CD4-positive, CD25-positive, alpha-beta regulatory T cell (primary cell): ENCODE measurements around the gene CYRIA. TPM values are rescaled to one million over a fixed set of nuclear protein-coding genes. Genes with fewer than 3 reads are reported as not detected.

ENCODE experiments used
- ATAC-seq, 2 donors: fragments of 150-1000 bp; cut with Tn5 transposase; one replicate each; pipeline ENCODE4 v1.10.0; 2021; ENCODE audit warnings: low read depth in 2 of 2, moderate number of reproducible peaks in 2 of 2, moderate library complexity in 1 of 2
- DNase-seq, 3 donors: peaks; one replicate each; pipeline versions ENCODE4 v3.0.0 to v3.0.0-alpha.2; 2012 to 2022; ENCODE audit warnings: mixed read lengths in 1 of 3
- H3K27ac ChIP-seq: one replicate; pipeline ENCODE4 v1.7.0; 2013; ENCODE audit warnings: mild to moderate bottlenecking, low read length; ENCODE audit not compliant: insufficient read depth, poor library complexity, severe bottlenecking
- H3K27me3 ChIP-seq: one replicate; pipeline ENCODE4 v1.7.0; 2013; ENCODE audit warnings: low read length; ENCODE audit not compliant: control insufficient read depth, insufficient read depth
- H3K36me3 ChIP-seq: one replicate; pipeline ENCODE4 v1.7.0; 2013; ENCODE audit warnings: mild to moderate bottlenecking, low read length, moderate library complexity; ENCODE audit not compliant: control insufficient read depth, insufficient read depth
- H3K4me1 ChIP-seq: 2 replicates; pipeline ENCODE4 v1.7.0; 2013; ENCODE audit warnings: mild to moderate bottlenecking, low read length; ENCODE audit not compliant: insufficient read depth, control insufficient read depth, poor library complexity, severe bottlenecking
- H3K4me3 ChIP-seq: one replicate; pipeline ENCODE4 v1.7.0; 2013; ENCODE audit warnings: low read depth, mild to moderate bottlenecking, low read length, moderate library complexity
- H3K9me3 ChIP-seq, 2 experiments: 1 replicate in 1 of 2; 2 replicates in 1 of 2; pipeline ENCODE4 v1.7.0; 2013; ENCODE audit warnings: low read length in 2 of 2, mild to moderate bottlenecking in 1 of 2, moderate library complexity in 1 of 2; ENCODE audit not compliant: control insufficient read depth in 2 of 2
- H3K27ac Mint-ChIP-seq, 3 donors: one replicate each; pipeline ENCODE4 v1.8.0; 2020 to 2022; ENCODE audit warnings: mild to moderate bottlenecking in 3 of 3, mixed read lengths in 3 of 3, moderate library complexity in 2 of 3
- H3K27me3 Mint-ChIP-seq: one replicate; pipeline ENCODE4 v1.8.0; 2022; ENCODE audit warnings: mild to moderate bottlenecking, mixed read lengths
- H3K36me3 Mint-ChIP-seq: one replicate; pipeline ENCODE4 v1.8.0; 2020; ENCODE audit warnings: mixed read lengths
- H3K4me1 Mint-ChIP-seq, 4 donors: one replicate each; pipeline ENCODE4 v1.8.0; 2020 to 2022; ENCODE audit warnings: mixed read lengths in 4 of 4, mild to moderate bottlenecking in 1 of 4
- H3K4me3 Mint-ChIP-seq, 4 donors: one replicate each; pipeline ENCODE4 v1.8.0; 2020 to 2022; ENCODE audit warnings: mild to moderate bottlenecking in 4 of 4, mixed read lengths in 4 of 4, moderate library complexity in 3 of 4
- H3K9me3 Mint-ChIP-seq, 7 donors: one replicate each; pipeline ENCODE4 v1.8.0; 2020 to 2022; ENCODE audit warnings: mixed read lengths in 7 of 7, mild to moderate bottlenecking in 3 of 7, moderate library complexity in 2 of 7
- polyA plus RNA-seq, 4 donors: library from polyadenylated mRNA; unstranded; fragments of 300-500 nt; fragmentation: Illumina TruSeq; gene quantifications; one replicate each; pipeline ENCODE4 v1.2.3, GENCODE V29; 2021
- total RNA-seq: library from RNA; stranded (reverse); gene quantifications from one replicate; pipeline ENCODE4 v1.2.3, GENCODE V29; 2022

The CYRIA gene
- total and polyA plus RNA-seq, 5 donors from 2014 or later, result 0.25 TPM; not detected in 4

GRCh38 chr2:16647992-16648617 lies 17.5 kb downstream of the CYRIA start:
- no peak overlapping the region for H3K27ac Mint-ChIP-seq
- Histone ChIP-seq H3K27ac (no peak overlapping the region), H3K9me3 (no peaks in the 10 kb centered on the region), H3K4me1 (no peaks in the 10 kb centered on the region), H3K27me3 (no peaks in the 10 kb centered on the region), H3K36me3 (no peaks in the 10 kb centered on the region), H3K4me3 (no peak overlapping the region)
- DNase-seq (no peak), ATAC-seq (no peak)
- peaks cover 0 to 2% (median 0%) of the 10 kb centered on the region in 7 donors for H3K9me3 Mint-ChIP-seq
- no peaks in the 10 kb centered on the region for H3K36me3 Mint-ChIP-seq
- no peak overlapping the region for H3K4me3 Mint-ChIP-seq
- no peaks in the 10 kb centered on the region for H3K4me1 Mint-ChIP-seq
- peaks cover 13% of the 10 kb centered on the region for H3K27me3 Mint-ChIP-seq

GRCh38 chr2:16645775-16646559 lies 19.7 kb downstream of the CYRIA start:
- no peaks in the 10 kb centered on the region for H3K4me1 ChIP-seq
- H3K27me3 ChIP-seq, result no peaks in the 10 kb centered on the region
- Mint-ChIP-seq H3K36me3 (no peaks in the 10 kb centered on the region), H3K4me1 (no peaks in the 10 kb centered on the region), H3K9me3 (peaks cover 0 to 3% (median 0%) of the 10 kb centered on the region in 7 donors), H3K4me3 (no peak overlapping the region), H3K27ac (no peak overlapping the region), H3K27me3 (peaks cover 12% of the 10 kb centered on the region)
- ATAC-seq, result no peak
- DNase-seq, result no peak
- H3K4me3 ChIP-seq, result no peak overlapping the region
- H3K27ac ChIP-seq, result no peak overlapping the region
- no peaks in the 10 kb centered on the region for H3K9me3 ChIP-seq
- H3K36me3 ChIP-seq, result no peaks in the 10 kb centered on the region

GRCh38 chr2:16645088-16645487 lies 20.5 kb downstream of the CYRIA start:
- Mint-ChIP-seq H3K36me3 (no peaks in the 10 kb centered on the region), H3K27ac (no peak overlapping the region), H3K27me3 (peaks cover 9% of the 10 kb centered on the region), H3K4me1 (no peaks in the 10 kb centered on the region), H3K4me3 (no peak overlapping the region), H3K9me3 (peaks cover 0 to 3% (median 0%) of the 10 kb centered on the region in 7 donors)
- ATAC-seq, result no peak
- Histone ChIP-seq H3K36me3 (no peaks in the 10 kb centered on the region), H3K4me3 (no peak overlapping the region), H3K27ac (no peak overlapping the region), H3K9me3 (no peaks in the 10 kb centered on the region), H3K4me1 (no peaks in the 10 kb centered on the region), H3K27me3 (no peaks in the 10 kb centered on the region)
- no peak for DNase-seq

GRCh38 chr2:16644221-16644925 lies 21.3 kb downstream of the CYRIA start:
- Histone ChIP-seq H3K27me3 (no peaks in the 10 kb centered on the region), H3K4me3 (no peak overlapping the region), H3K27ac (no peak overlapping the region), H3K9me3 (no peaks in the 10 kb centered on the region), H3K36me3 (no peaks in the 10 kb centered on the region), H3K4me1 (no peaks in the 10 kb centered on the region)
- H3K9me3 Mint-ChIP-seq, result peaks cover 0 to 3% (median 0%) of the 10 kb centered on the region in 7 donors
- peaks cover 0 to 1% (median 0%) of the 10 kb centered on the region in 4 donors for H3K4me1 Mint-ChIP-seq
- no peak overlapping the region for H3K27ac Mint-ChIP-seq
- DNase-seq (no peak), ATAC-seq (no peak)
- H3K27me3 Mint-ChIP-seq, result peaks cover 9% of the 10 kb centered on the region
- no peak overlapping the region for H3K4me3 Mint-ChIP-seq
- H3K36me3 Mint-ChIP-seq, result no peaks in the 10 kb centered on the region

- Mint-ChIP-seq H3K4me3 (no peak overlapping the region), H3K27me3 (peaks cover 9% of the 10 kb centered on the region), H3K36me3 (peaks cover 3% of the 10 kb centered on the region), H3K27ac (no peak overlapping the region), H3K9me3 (peaks cover 0 to 3% (median 0%) of the 10 kb centered on the region in 7 donors), H3K4me1 (peaks cover 0 to 13% (median 2%) of the 10 kb centered on the region in 4 donors)
- no peaks in the 10 kb centered on the region for H3K9me3 ChIP-seq
- H3K4me3 ChIP-seq, result no peak overlapping the region
- no peaks in the 10 kb centered on the region for H3K4me1 ChIP-seq
- DNase-seq (no peak), ATAC-seq (no peak)
- H3K36me3 ChIP-seq, result no peaks in the 10 kb centered on the region
- H3K27ac ChIP-seq, result no peak overlapping the region
- H3K27me3 ChIP-seq, result no peaks in the 10 kb centered on the region
Measured at GRCh38 chr2:16643099-16643498, 22.5 kb downstream of the CYRIA start.

- Histone ChIP-seq H3K4me1 (no peaks in the 10 kb centered on the region), H3K27me3 (no peaks in the 10 kb centered on the region), H3K36me3 (no peaks in the 10 kb centered on the region), H3K27ac (no peak overlapping the region), H3K9me3 (no peaks in the 10 kb centered on the region), H3K4me3 (no peak overlapping the region)
- ATAC-seq, result no peak
- Mint-ChIP-seq H3K27me3 (peaks cover 9% of the 10 kb centered on the region), H3K4me3 (no peak overlapping the region), H3K4me1 (peaks cover 0 to 17% (median 2%) of the 10 kb centered on the region in 4 donors), H3K36me3 (peaks cover 3% of the 10 kb centered on the region), H3K27ac (no peak overlapping the region), H3K9me3 (peaks cover 0 to 3% (median 0%) of the 10 kb centered on the region in 7 donors)
- DNase-seq, result no peak
Measured at GRCh38 chr2:16642088-16642487, 23.5 kb downstream of the CYRIA start.

- H3K27me3 ChIP-seq, result no peaks in the 10 kb centered on the region
- H3K9me3 Mint-ChIP-seq, result peaks cover 0 to 3% (median 0%) of the 10 kb centered on the region in 7 donors
- peaks cover 9% of the 10 kb centered on the region for H3K27me3 Mint-ChIP-seq
- DNase-seq (no peak), ATAC-seq (no peak)
- peaks cover 3% of the 10 kb centered on the region for H3K36me3 Mint-ChIP-seq
- peaks cover 0 to 17% (median 2%) of the 10 kb centered on the region in 4 donors for H3K4me1 Mint-ChIP-seq
- no peak overlapping the region for H3K27ac ChIP-seq
- no peaks in the 10 kb centered on the region for H3K4me1 ChIP-seq
- no peak overlapping the region for H3K4me3 Mint-ChIP-seq
- H3K27ac Mint-ChIP-seq, result no peak overlapping the region
- H3K36me3 ChIP-seq, result no peaks in the 10 kb centered on the region
- H3K9me3 ChIP-seq, result no peaks in the 10 kb centered on the region
- H3K4me3 ChIP-seq, result no peak overlapping the region
Measured at GRCh38 chr2:16641509-16641908, 24.1 kb downstream of the CYRIA start.
